GM19467 (cell line): ENCODE results near the gene ACAN.
"Not testable (repeated sequence)": the region's sequence is repeated elsewhere in the genome, so short reads cannot be mapped to it uniquely, and the experiment has no call there.

Experiments
- ATAC-seq: cut with Tn5 transposase; IDR thresholded peaks from one replicate; pipeline ENCODE4 v1.9.1; 2021; ENCODE audit warnings: mild to moderate bottlenecking, moderate library complexity; ENCODE audit not compliant: unreplicated experiment

The ACAN gene

DNA sequence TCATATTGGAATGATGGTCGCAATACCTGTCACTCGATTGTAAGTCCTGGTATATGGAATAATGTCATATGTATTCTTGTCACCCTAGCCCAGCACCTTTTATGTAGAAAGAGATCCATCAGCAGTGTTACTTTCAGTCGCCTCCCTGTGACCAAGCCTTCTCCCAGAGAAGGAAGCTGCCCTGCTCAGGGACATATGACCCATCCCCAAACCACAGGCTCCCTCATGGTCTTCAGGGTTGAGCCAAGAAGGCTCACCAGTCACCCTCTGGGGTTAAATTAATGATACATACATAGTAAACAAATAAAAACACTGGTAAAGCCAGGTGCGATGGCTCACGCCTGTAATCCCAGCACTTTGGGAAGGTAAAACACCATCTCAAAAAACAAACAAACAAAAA is 114.5 kb downstream of the ACAN start:
- ATAC-seq = no peak

DNA sequence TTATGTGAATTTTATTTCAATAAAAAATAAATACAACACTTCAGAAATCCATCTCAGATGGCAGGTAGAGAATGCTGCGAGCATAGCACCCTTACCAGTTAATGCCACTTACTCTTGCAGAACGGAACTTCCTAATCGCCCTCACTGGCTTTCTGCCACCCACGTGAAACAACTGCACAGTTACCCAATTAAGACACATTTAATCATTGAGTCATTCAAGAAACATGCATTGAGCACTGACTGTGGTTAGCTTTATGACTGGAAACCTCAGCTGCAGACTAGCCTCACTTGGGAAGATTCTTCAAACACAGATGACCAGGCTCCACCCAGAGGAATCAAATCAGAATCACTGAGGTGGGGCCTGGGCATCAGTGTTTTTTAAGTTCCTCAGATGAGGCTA is 115.5 kb downstream of the ACAN start:
- peak; percentile 56 for ATAC-seq

DNA sequence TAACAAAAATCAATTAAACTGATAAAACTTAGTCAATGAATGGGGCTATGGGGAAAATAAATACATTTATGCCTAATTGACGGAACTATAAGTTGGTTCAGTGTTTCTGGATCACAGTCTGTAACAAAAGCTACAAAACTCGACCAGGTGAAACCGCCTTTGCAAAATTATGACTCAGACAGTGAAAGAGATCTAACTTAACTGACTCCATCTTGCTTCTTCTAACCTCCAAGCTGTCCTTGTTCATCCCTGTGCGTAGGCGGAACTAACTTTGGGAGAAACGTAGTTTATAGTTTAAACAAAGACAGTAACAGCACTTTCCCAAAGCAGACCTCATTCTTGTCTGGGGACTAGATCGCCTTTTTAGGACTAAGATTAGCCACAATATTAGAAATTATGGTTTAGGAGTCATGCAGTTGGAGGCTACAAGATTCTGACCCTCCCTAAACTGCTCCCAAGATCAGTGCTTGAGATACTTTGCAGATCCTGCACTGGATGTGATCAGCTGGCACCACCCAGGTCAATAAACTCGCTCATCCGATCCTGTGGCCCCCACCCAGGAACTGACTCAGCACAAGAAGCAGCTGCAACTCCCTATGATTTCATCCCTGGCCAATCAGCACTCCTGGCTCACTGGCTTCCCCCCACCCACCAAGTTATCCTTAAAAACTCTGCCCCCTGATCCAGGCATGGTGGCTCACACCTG is 117.1 kb downstream of the ACAN start:
- no peak for ATAC-seq

DNA sequence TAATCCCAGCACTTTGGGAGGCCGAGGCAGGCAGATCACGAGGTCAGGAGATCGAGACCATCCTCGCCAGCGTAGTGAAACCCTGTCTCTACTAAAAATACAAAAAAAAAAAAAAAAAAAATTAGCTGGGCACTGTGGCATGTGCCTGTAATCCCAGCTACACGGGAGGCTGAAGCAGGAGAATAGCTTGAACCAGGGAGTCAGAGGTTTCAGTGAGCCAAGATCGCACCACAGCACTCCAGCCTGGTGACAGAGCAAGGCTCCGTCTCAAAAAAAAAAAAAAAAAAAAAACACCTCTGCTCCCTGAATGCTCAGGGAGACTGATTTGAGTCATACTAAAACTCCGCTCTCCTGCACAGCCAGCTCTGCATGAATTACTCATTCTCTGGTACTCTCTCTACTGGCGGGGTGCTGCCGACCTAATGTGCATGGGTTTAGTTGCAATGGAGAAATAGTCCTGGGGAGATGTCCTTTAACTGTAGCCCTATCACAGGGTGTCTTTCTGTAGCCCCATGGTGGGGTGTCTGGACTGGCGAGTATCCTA is 117.7 kb downstream of the ACAN start:
- ATAC-seq = not testable (repeated sequence)
